HCT116 (cell line): ENCODE results near the gene DYRK1B. TPM values are rescaled to one million over a fixed set of nuclear protein-coding genes. Genes with fewer than 3 reads are reported as not detected.
"Not testable (repeated sequence)": the region's sequence is repeated elsewhere in the genome, so short reads cannot be mapped to it uniquely, and the experiment has no call there.

Source experiments
- ATAC-seq: fragments of 200-7000 bp; cut with Tn5 transposase; 2 replicates; pipeline ENCODE4 v1.9.1; 2020; ENCODE audit warnings: mild to moderate bottlenecking, moderate library complexity
- BruUV-seq: library from RNA; stranded (reverse); fragments of 400-500 nt; replicated peaks from 2 replicates; lab custom pipeline; 2021; lab: Mats Ljungman, UMichigan
- CTCF ChIA-PET: fragments of 300-600 bp; sonication (Branson Sonifier 250); formaldehyde crosslinking; loops from one replicate; lab custom pipeline; 2021; ENCODE audit warnings: antibody characterized with exemption; lab: Charles Lee
- POLR2A ChIA-PET: fragments of 300-600, 350-600 bp; sonication (Branson Sonifier 250); formaldehyde crosslinking; loops from one replicate; lab custom pipeline; 2021; ENCODE audit warnings: antibody characterized with exemption; lab: Charles Lee
- RAD21 ChIA-PET, 2 experiments: fragments of 300-600 bp; sonication (Branson Sonifier 250); formaldehyde crosslinking; loops; one replicate each; lab custom pipeline; 2023; ENCODE audit warnings: low total read pairs in 2 of 2; ENCODE audit not compliant: uncharacterized antibody in 2 of 2, unreplicated experiment in 2 of 2, low non-redundant PET in 1 of 2; lab: Charles Lee
- DNase-seq: peaks from one replicate; pipeline ENCODE4 v3.0.0-alpha.2; 2010; ENCODE audit warnings: low read depth, low spot score
- H2AFZ ChIP-seq: fragments of 200-600 bp; shearing (Covaris generic), sonication (generic); 2 replicates; pipeline ENCODE4 v1.6.1; 2017; ENCODE audit warnings: low read depth, mixed run types, mixed read lengths, antibody characterized with exemption, low read length; ENCODE audit not compliant: poor library complexity, severe bottlenecking
- H3K27ac ChIP-seq: 2 replicates; pipeline ENCODE4 v1.5.1; 2012; ENCODE audit warnings: low read depth, low read length
- H3K27me3 ChIP-seq: fragments of 200-600 bp; sonication (generic); 2 replicates; pipeline ENCODE4 v1.6.1; 2016; ENCODE audit warnings: mixed run types, low read length, mixed read lengths; ENCODE audit not compliant: insufficient read depth
- H3K36me3 ChIP-seq, 2 experiments: fragments of 200-500 bp in 1 of 2; fragments of 200-600 bp in 1 of 2; sonication (Bioruptor generic) in 1 of 2; sonication (generic) in 1 of 2; 2 replicates each; pipeline versions ENCODE4 v1.5.1 to v1.6.1; 2014 to 2016; ENCODE audit warnings: low read length in 2 of 2, inconsistent platforms in 1 of 2, mixed read lengths in 1 of 2, mixed run types in 1 of 2; ENCODE audit not compliant: insufficient read depth in 2 of 2, control insufficient read depth in 1 of 2
- H3K4me1 ChIP-seq, 2 experiments: fragments of 200-600 bp in 1 of 2; sonication (generic) in 1 of 2; 2 replicates each; pipeline versions ENCODE4 v1.5.1 to v1.6.1; 2012 to 2017; ENCODE audit warnings: low read length in 2 of 2, inconsistent platforms in 1 of 2, mild to moderate bottlenecking in 1 of 2, mixed read lengths in 1 of 2, mixed run types in 1 of 2, moderate library complexity in 1 of 2; ENCODE audit not compliant: insufficient read depth in 2 of 2, control insufficient read depth in 1 of 2
- H3K4me2 ChIP-seq: fragments of 200-600 bp; sonication (generic); 2 replicates; pipeline ENCODE4 v1.6.1; 2017; ENCODE audit warnings: mixed run types, low read length, mixed read lengths
- H3K4me3 ChIP-seq, 2 experiments: fragments of 200-600 bp in 1 of 2; sonication (generic) in 1 of 2; replicated peaks in 1 of 2; 2 replicates each; pipeline ENCODE4 v1.5.1; 2011 to 2016; ENCODE audit warnings: low read length in 2 of 2, control low read depth in 1 of 2, low read depth in 1 of 2, mild to moderate bottlenecking in 1 of 2, mixed read lengths in 1 of 2, mixed run types in 1 of 2
- H3K79me2 ChIP-seq: fragments of 200-600 bp; sonication (generic); 2 replicates; pipeline ENCODE4 v1.6.1; 2017; ENCODE audit warnings: mild to moderate bottlenecking, mixed run types, low read length, moderate library complexity, mixed read lengths; ENCODE audit not compliant: insufficient read depth
- H3K9ac ChIP-seq: fragments of 200-600 bp; sonication (generic); 2 replicates; pipeline ENCODE4 v1.6.1; 2016; ENCODE audit warnings: low read length, mixed read lengths
- H3K9me2 ChIP-seq: fragments of 200-600 bp; sonication (generic), shearing (Covaris generic); 2 replicates; pipeline ENCODE4 v1.6.1; 2017; ENCODE audit warnings: mixed run types, mild to moderate bottlenecking, moderate library complexity; ENCODE audit not compliant: insufficient read depth
- H3K9me3 ChIP-seq, 2 experiments: fragments of 200-500 bp in 1 of 2; fragments of 200-600 bp in 1 of 2; sonication (Bioruptor generic) in 1 of 2; sonication (generic) in 1 of 2; 2 replicates each; pipeline ENCODE4 v1.6.1; 2014 to 2017; ENCODE audit warnings: low read length in 2 of 2, mixed read lengths in 2 of 2, inconsistent platforms in 1 of 2, low read depth in 1 of 2, mild to moderate bottlenecking in 1 of 2, mixed run types in 1 of 2, moderate library complexity in 1 of 2; ENCODE audit not compliant: control insufficient read depth in 1 of 2, insufficient read depth in 1 of 2
- H4K20me1 ChIP-seq: fragments of 200-600 bp; sonication (generic), shearing (Covaris generic); 2 replicates; pipeline ENCODE4 v1.6.1; 2017; ENCODE audit warnings: mixed run types, mild to moderate bottlenecking, moderate library complexity; ENCODE audit not compliant: insufficient read depth
- CTCF ChIP-seq, 3 experiments: fragments of 200-600 bp in 1 of 3; sonication (generic) in 1 of 3; IDR thresholded peaks in 2 of 3; conservative IDR thresholded peaks in 1 of 3; 2 replicates each; pipeline ENCODE4 v1.5.1; 2012 to 2017; ENCODE audit warnings: low read depth in 2 of 3, low read length in 2 of 3, antibody characterized with exemption in 1 of 3, borderline replicate concordance in 1 of 3, control low read depth in 1 of 3, mild to moderate bottlenecking in 1 of 3, mixed read lengths in 1 of 3, mixed run types in 1 of 3, moderate library complexity in 1 of 3; ENCODE audit not compliant: insufficient read depth in 1 of 3
- EGR1 ChIP-seq: IDR thresholded peaks from 2 replicates; pipeline ENCODE4 v1.6.1; 2012; ENCODE audit warnings: low read depth
- EZH2phosphoT487 ChIP-seq: fragments of 200-600 bp; IDR thresholded peaks from 2 replicates; pipeline ENCODE4 v1.6.1; 2018; ENCODE audit warnings: antibody characterized with exemption, borderline replicate concordance
- FOSL1 ChIP-seq: IDR thresholded peaks from 2 replicates; pipeline ENCODE4 v1.6.1; 2012; ENCODE audit warnings: low read depth
- JUND ChIP-seq: IDR thresholded peaks from 2 replicates; pipeline ENCODE4 v1.6.1; 2012
- SIN3A ChIP-seq: IDR thresholded peaks from 2 replicates; pipeline ENCODE4 v1.6.1; 2012; ENCODE audit warnings: low read depth
- SRF ChIP-seq: IDR thresholded peaks from 2 replicates; pipeline ENCODE4 v1.6.1; 2012; ENCODE audit warnings: low read depth
- TCF7L2 ChIP-seq: IDR thresholded peaks from 2 replicates; pipeline ENCODE4 v1.7.0; 2011; ENCODE audit warnings: borderline replicate concordance, inconsistent platforms; ENCODE audit not compliant: insufficient read depth, insufficient read length; ENCODE audit errors: extremely low read depth
- ZFX ChIP-seq: fragments of 450-650 bp; IDR thresholded peaks from 2 replicates; pipeline ENCODE4 v1.6.1; 2017
- ZNF274 ChIP-seq: fragments of 200-500 bp; sonication (Bioruptor generic); IDR thresholded peaks from 2 replicates; pipeline ENCODE4 v1.6.1; 2014; ENCODE audit warnings: mild to moderate bottlenecking, low read depth, low read length, inconsistent platforms
- intact Hi-C: fragments of 100-400 bp; cut with micrococcal nuclease; formaldehyde crosslinking; loops from 2 replicates; pipeline ENCODE4 v1.10.0; 2022
- total RNA-seq: library from RNA; stranded (reverse); gene quantifications from one replicate; pipeline ENCODE4 v1.2.1, GENCODE V29; 2021; ENCODE audit not compliant: unreplicated experiment
- TF ChIP-seq, protein P1 (sequence below): IDR thresholded peaks from 2 replicates; pipeline ENCODE4 v1.6.1; 2012; ENCODE audit warnings: low read depth
- TF ChIP-seq, protein P2 (sequence below): IDR thresholded peaks from 2 replicates; pipeline ENCODE4 v1.6.1; 2012

DYRK1B gene
- total RNA-seq, 1 experiment from 2014 or later: 7.3 TPM

- no TSS peak for BruUV-seq
- no peak for ATAC-seq
Measured at GRCh38 chr19:39878398-39878797, 44.4 kb upstream of the DYRK1B start.

GRCh38 chr19:39877982-39878381 lies 44.0 kb upstream of the DYRK1B start:
- H3K27ac ChIP-seq, BruUV-seq, H3K36me3 ChIP-seq, H3K79me2 ChIP-seq, ATAC-seq, H3K9ac ChIP-seq, H3K4me2 ChIP-seq, H3K4me1 ChIP-seq, DNase-seq, H2AFZ ChIP-seq, H3K9me2 ChIP-seq, CTCF ChIA-PET, H3K9me3 ChIP-seq, RAD21 ChIA-PET, H3K27me3 ChIP-seq, intact Hi-C loops, H4K20me1 ChIP-seq, POLR2A ChIA-PET, H3K4me3 ChIP-seq: not testable (repeated sequence)

More at GRCh38 chr19:39878398-39878797, 44.4 kb upstream of the DYRK1B start:
- Histone ChIP-seq H3K4me2 (no peak overlapping the region), H4K20me1 (no peaks in the 10 kb centered on the region), H3K27me3 (no peaks in the 10 kb centered on the region), H3K4me1 (no peaks in the 10 kb centered on the region), H2AFZ (no peak overlapping the region), H3K79me2 (no peaks in the 10 kb centered on the region), H3K36me3 (no peaks in the 10 kb centered on the region), H3K9me3 (no peaks in the 10 kb centered on the region), H3K4me3 (no peak overlapping the region), H3K9me2 (no peaks in the 10 kb centered on the region), H3K27ac (no peak overlapping the region), H3K9ac (no peak overlapping the region)
- POLR2A ChIA-PET: no interaction called here
- intact Hi-C loops: no loop called here
- CTCF ChIA-PET: no interaction called here
- no peak for TF ChIP-seq EGR1
- no peak for TF ChIP-seq JUND
- TF ChIP-seq, protein P1, sequence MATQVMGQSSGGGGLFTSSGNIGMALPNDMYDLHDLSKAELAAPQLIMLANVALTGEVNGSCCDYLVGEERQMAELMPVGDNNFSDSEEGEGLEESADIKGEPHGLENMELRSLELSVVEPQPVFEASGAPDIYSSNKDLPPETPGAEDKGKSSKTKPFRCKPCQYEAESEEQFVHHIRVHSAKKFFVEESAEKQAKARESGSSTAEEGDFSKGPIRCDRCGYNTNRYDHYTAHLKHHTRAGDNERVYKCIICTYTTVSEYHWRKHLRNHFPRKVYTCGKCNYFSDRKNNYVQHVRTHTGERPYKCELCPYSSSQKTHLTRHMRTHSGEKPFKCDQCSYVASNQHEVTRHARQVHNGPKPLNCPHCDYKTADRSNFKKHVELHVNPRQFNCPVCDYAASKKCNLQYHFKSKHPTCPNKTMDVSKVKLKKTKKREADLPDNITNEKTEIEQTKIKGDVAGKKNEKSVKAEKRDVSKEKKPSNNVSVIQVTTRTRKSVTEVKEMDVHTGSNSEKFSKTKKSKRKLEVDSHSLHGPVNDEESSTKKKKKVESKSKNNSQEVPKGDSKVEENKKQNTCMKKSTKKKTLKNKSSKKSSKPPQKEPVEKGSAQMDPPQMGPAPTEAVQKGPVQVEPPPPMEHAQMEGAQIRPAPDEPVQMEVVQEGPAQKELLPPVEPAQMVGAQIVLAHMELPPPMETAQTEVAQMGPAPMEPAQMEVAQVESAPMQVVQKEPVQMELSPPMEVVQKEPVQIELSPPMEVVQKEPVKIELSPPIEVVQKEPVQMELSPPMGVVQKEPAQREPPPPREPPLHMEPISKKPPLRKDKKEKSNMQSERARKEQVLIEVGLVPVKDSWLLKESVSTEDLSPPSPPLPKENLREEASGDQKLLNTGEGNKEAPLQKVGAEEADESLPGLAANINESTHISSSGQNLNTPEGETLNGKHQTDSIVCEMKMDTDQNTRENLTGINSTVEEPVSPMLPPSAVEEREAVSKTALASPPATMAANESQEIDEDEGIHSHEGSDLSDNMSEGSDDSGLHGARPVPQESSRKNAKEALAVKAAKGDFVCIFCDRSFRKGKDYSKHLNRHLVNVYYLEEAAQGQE: no peak
- TF ChIP-seq SRF: no peak
- TF ChIP-seq FOSL1: no peak
- TF ChIP-seq, protein P2, sequence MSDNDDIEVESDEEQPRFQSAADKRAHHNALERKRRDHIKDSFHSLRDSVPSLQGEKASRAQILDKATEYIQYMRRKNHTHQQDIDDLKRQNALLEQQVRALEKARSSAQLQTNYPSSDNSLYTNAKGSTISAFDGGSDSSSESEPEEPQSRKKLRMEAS: no peak
- no peak for TF ChIP-seq EZH2phosphoT487
- no peak for TF ChIP-seq ZFX
- TF ChIP-seq CTCF (IDR thresholded peaks at IDR 0.05 in 2 of 3, conservative IDR thresholded peaks at IDR 0.05 in 1 of 3; ENCODE audit: borderline replicate concordance in 1 of 3, insufficient read depth in 1 of 3, low read depth in 2 of 3, low read length in 2 of 3): no peak
- no peak for TF ChIP-seq ZNF274
- no peak for TF ChIP-seq SIN3A
- no peak for TF ChIP-seq TCF7L2
- RAD21 ChIA-PET: no interaction called here
- DNase-seq: no peak
